A673 (cell line): ENCODE results near the gene MCCD1. TPM values are rescaled to one million over a fixed set of nuclear protein-coding genes. Genes with fewer than 3 reads are reported as not detected.

Experiments used
- BruUV-seq: library from RNA; stranded (reverse); fragments of 400-500 nt; replicated peaks from 2 replicates; lab custom pipeline; 2021; lab: Mats Ljungman, UMichigan
- CTCF ChIA-PET: fragments of 300-600 bp; sonication (Branson Sonifier 250); formaldehyde crosslinking; loops from one replicate; lab custom pipeline; 2022; ENCODE audit warnings: antibody characterized with exemption; lab: Charles Lee
- POLR2A ChIA-PET: fragments of 300-600 bp; sonication (Branson Sonifier 250); formaldehyde crosslinking; loops from one replicate; lab custom pipeline; 2022; ENCODE audit warnings: antibody characterized with exemption; ENCODE audit not compliant: low non-redundant PET; lab: Charles Lee
- DNase-seq: peaks from one replicate; pipeline ENCODE4 v3.0.0-alpha.2; 2015; ENCODE audit warnings: low spot score
- H3K27ac ChIP-seq: fragments of 200-600 bp; sonication (generic); 2 replicates; pipeline ENCODE4 v1.5.1; 2016; ENCODE audit warnings: mixed run types, low read depth, mild to moderate bottlenecking, mixed read lengths, antibody characterized with exemption, low read length; ENCODE audit not compliant: poor library complexity, severe bottlenecking
- H3K27me3 ChIP-seq: fragments of 200-600 bp; sonication (generic); replicated peaks from 2 replicates; pipeline ENCODE4 v1.6.1; 2017; ENCODE audit warnings: mixed run types, low read depth, mild to moderate bottlenecking, mixed read lengths, antibody characterized with exemption, low read length; ENCODE audit not compliant: insufficient read depth, poor library complexity
- H3K36me3 ChIP-seq: fragments of 200-600 bp; sonication (generic); 2 replicates; pipeline ENCODE4 v1.6.1; 2016; ENCODE audit warnings: mixed run types, mild to moderate bottlenecking, mixed read lengths, antibody characterized with exemption, low read length; ENCODE audit not compliant: insufficient read depth, poor library complexity, severe bottlenecking
- H3K4me1 ChIP-seq: fragments of 200-600 bp; sonication (generic); 2 replicates; pipeline ENCODE4 v1.6.1; 2017; ENCODE audit warnings: mixed run types, mild to moderate bottlenecking, mixed read lengths, antibody characterized with exemption, low read length; ENCODE audit not compliant: insufficient read depth, poor library complexity, severe bottlenecking
- H3K4me3 ChIP-seq: fragments of 200-600 bp; sonication (generic); 2 replicates; pipeline ENCODE4 v1.5.1; 2016; ENCODE audit warnings: low read depth, mixed run types, mild to moderate bottlenecking, mixed read lengths, low read length; ENCODE audit not compliant: poor library complexity, severe bottlenecking
- H3K9me3 ChIP-seq: fragments of 200-600 bp; sonication (generic); 2 replicates; pipeline ENCODE4 v1.6.1; 2016; ENCODE audit warnings: mixed run types, low read depth, mild to moderate bottlenecking, mixed read lengths, antibody characterized with exemption, low read length; ENCODE audit not compliant: poor library complexity, severe bottlenecking
- CTCF ChIP-seq: fragments of 300-800, 200-600 bp; sonication (generic); conservative IDR thresholded peaks from 2 replicates; pipeline ENCODE4 v1.5.1; 2017; ENCODE audit warnings: low read depth, mild to moderate bottlenecking, antibody characterized with exemption, low read length, moderate library complexity, mixed read lengths
- EZH2 ChIP-seq: fragments of 200-600 bp; sonication (generic); IDR thresholded peaks from 2 replicates; pipeline ENCODE4 v1.6.1; 2017; ENCODE audit warnings: borderline replicate concordance, low read depth, mild to moderate bottlenecking, mixed read lengths, antibody characterized with exemption, low read length; ENCODE audit not compliant: poor library complexity, severe bottlenecking
- intact Hi-C: fragments of 100-400 bp; cut with micrococcal nuclease; formaldehyde crosslinking; loops from one replicate; pipeline ENCODE4 v1.10.0; 2022; ENCODE audit not compliant: unreplicated experiment
- total RNA-seq: library from RNA; stranded (reverse); gene quantifications from 2 replicates; pipeline ENCODE4 v1.2.3, GENCODE V29; 2021

The MCCD1 gene
- total RNA-seq, 1 experiment from 2014 or later: not detected

- no peak for DNase-seq
- CTCF ChIA-PET: interaction anchor here (0.7 to 1.1 kb wide), 2 partner anchors 18 to 70 kb away, joined by 3 to 4 read pairs; partner anchors contain the start of gene ATP6V1G2
- no peak overlapping the region for H3K27ac ChIP-seq
- TF ChIP-seq CTCF (no peak), EZH2 (no peak)
- no peaks in the 10 kb centered on the region for H3K4me1 ChIP-seq
- no peak overlapping the region for H3K4me3 ChIP-seq
- H3K9me3 ChIP-seq: no peaks in the 10 kb centered on the region
- POLR2A ChIA-PET: interaction anchor here (0.7 kb wide), 1 partner anchor 19 kb away, joined by 3 read pairs; the partner anchor contains the start of gene NFKBIL1
- intact Hi-C loops: no loop called here
- BruUV-seq: no TSS peak
- H3K27me3 ChIP-seq: no peaks in the 10 kb centered on the region
- peaks cover 36% of the 10 kb centered on the region for H3K36me3 ChIP-seq
These were observed 420 bp upstream of the MCCD1 start for GRCh38 chr6:31528307-31528777.

GRCh38 chr6:31529329-31530150 is 778 bp downstream of the MCCD1 start:
- H3K27ac ChIP-seq: no peak overlapping the region
- intact Hi-C loops: no loop called here
- CTCF ChIA-PET: interaction anchor here (1.1 kb wide), 1 partner anchor 17 kb away, joined by 3 read pairs; the partner anchor contains the start of gene ATP6V1G2
- H3K4me3 ChIP-seq: no peak overlapping the region
- BruUV-seq: no TSS peak
- no peaks in the 10 kb centered on the region for H3K4me1 ChIP-seq
- H3K36me3 ChIP-seq: peaks cover 47% of the 10 kb centered on the region
- POLR2A ChIA-PET: no interaction called here
- TF ChIP-seq EZH2: no peak
- no peak for TF ChIP-seq CTCF
- H3K9me3 ChIP-seq: no peaks in the 10 kb centered on the region
- no peak for DNase-seq
- H3K27me3 ChIP-seq: no peaks in the 10 kb centered on the region

DNA sequence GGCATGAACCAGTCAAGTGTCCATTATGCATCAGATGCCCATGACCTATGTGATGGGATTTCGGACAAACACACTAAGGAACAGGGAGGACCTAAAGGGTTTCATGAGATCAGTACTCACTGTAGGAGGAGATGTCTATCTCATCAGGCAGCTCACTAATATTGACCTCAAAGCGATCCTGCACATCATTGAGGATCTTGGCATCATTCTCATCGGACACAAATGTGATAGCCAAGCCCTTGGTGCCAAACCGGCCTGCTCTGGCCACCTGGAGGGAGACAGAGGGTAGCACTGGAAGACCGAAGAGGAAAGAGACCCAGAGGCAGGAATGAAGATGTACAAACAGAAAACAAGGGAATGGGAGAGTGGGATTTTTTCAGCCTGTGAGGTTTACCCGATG is 1.9 kb downstream of the MCCD1 start:
- Histone ChIP-seq H3K9me3 (no peaks in the 10 kb centered on the region), H3K4me1 (no peaks in the 10 kb centered on the region), H3K4me3 (no peak overlapping the region), H3K36me3 (peaks cover 59% of the 10 kb centered on the region), H3K27ac (no peak overlapping the region), H3K27me3 (no peaks in the 10 kb centered on the region)
- ChIA-PET POLR2A (no interaction called here), CTCF (no interaction called here)
- DNase-seq: no peak
- no TSS peak for BruUV-seq
- no peak for TF ChIP-seq EZH2
- TF ChIP-seq CTCF: no peak
- intact Hi-C loops: no loop called here
